ENCODE measurements around the gene ABCA9. TPM values are rescaled to one million over a fixed set of nuclear protein-coding genes. Genes with fewer than 3 reads are reported as not detected.
"Not testable (repeated sequence)": the region's sequence is repeated elsewhere in the genome, so short reads cannot be mapped to it uniquely, and the experiment has no call there.

ABCA9 gene, protein sequence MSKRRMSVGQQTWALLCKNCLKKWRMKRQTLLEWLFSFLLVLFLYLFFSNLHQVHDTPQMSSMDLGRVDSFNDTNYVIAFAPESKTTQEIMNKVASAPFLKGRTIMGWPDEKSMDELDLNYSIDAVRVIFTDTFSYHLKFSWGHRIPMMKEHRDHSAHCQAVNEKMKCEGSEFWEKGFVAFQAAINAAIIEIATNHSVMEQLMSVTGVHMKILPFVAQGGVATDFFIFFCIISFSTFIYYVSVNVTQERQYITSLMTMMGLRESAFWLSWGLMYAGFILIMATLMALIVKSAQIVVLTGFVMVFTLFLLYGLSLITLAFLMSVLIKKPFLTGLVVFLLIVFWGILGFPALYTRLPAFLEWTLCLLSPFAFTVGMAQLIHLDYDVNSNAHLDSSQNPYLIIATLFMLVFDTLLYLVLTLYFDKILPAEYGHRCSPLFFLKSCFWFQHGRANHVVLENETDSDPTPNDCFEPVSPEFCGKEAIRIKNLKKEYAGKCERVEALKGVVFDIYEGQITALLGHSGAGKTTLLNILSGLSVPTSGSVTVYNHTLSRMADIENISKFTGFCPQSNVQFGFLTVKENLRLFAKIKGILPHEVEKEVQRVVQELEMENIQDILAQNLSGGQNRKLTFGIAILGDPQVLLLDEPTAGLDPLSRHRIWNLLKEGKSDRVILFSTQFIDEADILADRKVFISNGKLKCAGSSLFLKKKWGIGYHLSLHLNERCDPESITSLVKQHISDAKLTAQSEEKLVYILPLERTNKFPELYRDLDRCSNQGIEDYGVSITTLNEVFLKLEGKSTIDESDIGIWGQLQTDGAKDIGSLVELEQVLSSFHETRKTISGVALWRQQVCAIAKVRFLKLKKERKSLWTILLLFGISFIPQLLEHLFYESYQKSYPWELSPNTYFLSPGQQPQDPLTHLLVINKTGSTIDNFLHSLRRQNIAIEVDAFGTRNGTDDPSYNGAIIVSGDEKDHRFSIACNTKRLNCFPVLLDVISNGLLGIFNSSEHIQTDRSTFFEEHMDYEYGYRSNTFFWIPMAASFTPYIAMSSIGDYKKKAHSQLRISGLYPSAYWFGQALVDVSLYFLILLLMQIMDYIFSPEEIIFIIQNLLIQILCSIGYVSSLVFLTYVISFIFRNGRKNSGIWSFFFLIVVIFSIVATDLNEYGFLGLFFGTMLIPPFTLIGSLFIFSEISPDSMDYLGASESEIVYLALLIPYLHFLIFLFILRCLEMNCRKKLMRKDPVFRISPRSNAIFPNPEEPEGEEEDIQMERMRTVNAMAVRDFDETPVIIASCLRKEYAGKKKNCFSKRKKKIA (N-terminal part only)
- total RNA-seq = 0.68 TPM in 1 of 2 replicates, not detected in the other
- polyA plus RNA-seq (2012) = not detected

- peak; percentile 42 for DNase-seq (ENCODE audit: low read depth)
Observed at GRCh38 chr17:69060822-69061221, at the start of gene ABCA9. Gene ABCA9 (minus strand): TSS chr17:69060927. CDS start chr17:69051126, 9,801 bp downstream.

DNA sequence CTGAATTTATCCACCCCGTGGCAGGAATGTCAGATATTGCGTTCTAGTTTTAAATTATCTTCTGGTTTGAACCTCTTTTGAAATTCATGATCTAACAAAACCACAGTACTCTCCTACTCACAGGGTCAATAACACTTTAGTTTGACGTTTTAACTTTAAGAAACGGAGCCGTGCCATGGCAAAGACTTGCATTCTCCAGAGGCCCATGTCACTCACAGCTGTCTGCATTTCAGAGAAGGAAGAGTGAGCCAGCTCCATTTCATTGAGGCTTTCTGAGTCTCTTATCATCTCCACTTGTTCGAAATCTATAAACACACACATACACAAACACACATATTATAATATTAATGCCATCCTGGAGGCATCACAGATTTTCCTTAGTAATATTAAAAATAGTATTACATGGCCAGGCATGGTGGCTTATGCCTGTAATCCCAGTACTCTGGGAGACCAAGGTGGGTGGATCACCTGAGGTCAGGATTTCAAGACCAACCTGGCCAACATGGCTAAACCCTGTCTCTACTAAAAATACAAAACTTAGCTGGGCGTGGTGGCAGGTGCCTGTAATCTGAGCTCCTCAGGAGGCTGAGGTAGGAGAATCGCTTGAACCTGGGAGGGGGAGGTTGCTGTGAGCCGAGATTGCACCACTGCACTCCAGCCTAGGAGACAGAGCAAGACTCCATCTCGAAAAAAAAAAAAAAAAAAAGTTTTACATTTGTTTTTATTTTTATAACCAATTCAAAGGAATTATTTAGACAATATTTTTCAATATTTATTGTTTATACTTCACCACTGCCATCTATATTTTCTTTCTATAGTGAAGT is 45.4 kb upstream of the ABCA9 start:
- DNase-seq (ENCODE audit: low read depth) = peak; percentile 21

GRCh38 chr17:69103557-69104233 is 43.0 kb upstream of the ABCA9 start:
- DNase-seq (ENCODE audit: low read depth) = no peak

GRCh38 chr17:69098625-69099024 is 37.9 kb upstream of the ABCA9 start:
- no peak for DNase-seq (ENCODE audit: low read depth)

GRCh38 chr17:69096541-69096940 is 35.8 kb upstream of the ABCA9 start:
- no peak for DNase-seq (ENCODE audit: low read depth)

- DNase-seq (ENCODE audit: low read depth) = no peak
Observed at GRCh38 chr17:69093995-69094394, 33.3 kb upstream of the ABCA9 start.

DNA sequence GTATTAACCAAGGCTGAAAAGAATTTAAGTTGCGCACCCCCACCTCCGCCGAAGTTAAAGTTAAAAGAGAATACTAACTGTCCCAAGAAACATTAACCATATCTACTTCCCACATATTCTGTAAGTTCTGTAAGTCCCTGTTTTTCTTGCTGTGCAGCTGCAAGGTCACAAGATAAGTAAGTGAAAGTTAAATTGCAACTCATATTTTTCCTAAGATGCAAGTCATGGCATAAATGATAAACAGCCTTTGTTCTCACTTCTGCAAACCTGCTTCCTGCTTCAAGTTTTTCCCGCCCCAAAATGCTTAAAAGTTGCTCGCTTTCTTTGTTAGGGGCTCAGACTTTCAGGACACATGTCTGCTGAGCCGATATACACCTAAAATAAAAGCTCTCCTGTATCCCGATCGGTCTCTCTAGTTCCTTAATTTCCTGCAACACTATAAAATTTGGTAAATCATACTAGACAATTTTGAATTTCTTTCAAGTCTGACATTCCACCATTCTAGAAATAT is 32.6 kb upstream of the ABCA9 start:
- no peak for DNase-seq (ENCODE audit: low read depth)

DNA sequence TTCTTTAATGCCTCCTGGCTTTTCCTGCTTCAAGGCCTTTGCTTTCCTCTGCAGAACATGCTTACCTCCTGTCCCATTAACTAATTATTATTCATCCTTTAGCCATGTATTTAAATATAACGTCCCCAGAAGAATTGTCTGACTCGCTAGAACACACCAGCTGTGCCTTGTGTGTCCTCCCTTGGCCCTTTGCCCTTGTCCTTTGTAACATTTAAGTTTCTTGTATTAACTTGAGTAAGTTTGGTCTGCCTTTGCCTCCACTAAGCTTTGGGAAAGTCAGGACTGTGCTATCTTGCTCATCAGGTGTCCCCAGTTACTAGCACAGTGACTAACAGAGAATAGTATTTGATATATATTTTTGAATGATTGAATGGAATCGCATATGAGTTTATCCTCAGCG is 29.6 kb upstream of the ABCA9 start:
- DNase-seq (ENCODE audit: low read depth) = peak; percentile 1

GRCh38 chr17:69088643-69089200 is 28.0 kb upstream of the ABCA9 start:
- no peak for DNase-seq (ENCODE audit: low read depth)

GRCh38 chr17:69086641-69087040 is 25.9 kb upstream of the ABCA9 start:
- DNase-seq (ENCODE audit: low read depth) = no peak

DNA sequence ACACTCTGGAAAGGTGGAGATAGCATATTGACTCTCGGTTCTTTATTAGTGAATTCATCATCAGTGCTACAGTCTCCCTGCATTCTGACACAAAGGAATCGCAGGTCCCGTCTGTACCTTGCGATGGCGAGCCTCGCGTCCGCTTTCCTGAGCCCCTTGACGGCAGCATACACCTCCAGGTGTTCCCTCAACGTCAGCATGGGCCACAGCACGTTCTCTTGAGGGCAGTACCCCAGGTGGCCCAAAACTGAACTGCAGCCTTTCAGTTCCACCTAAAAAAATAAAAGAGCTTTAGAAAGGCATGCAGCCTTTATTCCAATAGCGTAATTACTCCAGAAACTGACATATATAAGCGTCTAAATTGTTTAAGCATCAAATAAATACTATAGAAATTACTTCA is 24.2 kb upstream of the ABCA9 start:
- DNase-seq (ENCODE audit: low read depth) = no peak

DNA sequence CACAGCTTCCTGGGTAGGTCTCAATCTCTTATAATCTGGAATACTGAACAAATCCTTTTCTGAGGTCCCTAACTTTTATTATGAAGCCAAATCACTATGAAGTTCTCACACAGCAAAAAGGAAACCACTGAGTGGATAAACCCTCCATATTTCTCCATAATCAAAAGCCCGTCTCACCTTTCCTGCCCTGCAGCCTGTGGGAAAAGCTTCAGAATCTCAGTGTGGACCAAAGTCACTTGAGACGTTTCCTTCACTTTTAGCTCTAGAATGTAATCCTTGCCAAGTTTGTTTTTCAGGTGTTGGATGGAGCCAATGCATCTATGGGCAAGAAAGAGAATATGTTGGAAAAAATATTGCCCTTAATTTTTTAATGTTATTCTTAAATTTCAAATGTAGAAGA is 22.0 kb upstream of the ABCA9 start:
- DNase-seq (ENCODE audit: low read depth) = no peak

- DNase-seq (ENCODE audit: low read depth) = no peak
Observed at GRCh38 chr17:69078864-69079263, 18.1 kb upstream of the ABCA9 start.

GRCh38 chr17:69075823-69076222 is 15.1 kb upstream of the ABCA9 start:
- DNase-seq (ENCODE audit: low read depth) = no peak

DNA sequence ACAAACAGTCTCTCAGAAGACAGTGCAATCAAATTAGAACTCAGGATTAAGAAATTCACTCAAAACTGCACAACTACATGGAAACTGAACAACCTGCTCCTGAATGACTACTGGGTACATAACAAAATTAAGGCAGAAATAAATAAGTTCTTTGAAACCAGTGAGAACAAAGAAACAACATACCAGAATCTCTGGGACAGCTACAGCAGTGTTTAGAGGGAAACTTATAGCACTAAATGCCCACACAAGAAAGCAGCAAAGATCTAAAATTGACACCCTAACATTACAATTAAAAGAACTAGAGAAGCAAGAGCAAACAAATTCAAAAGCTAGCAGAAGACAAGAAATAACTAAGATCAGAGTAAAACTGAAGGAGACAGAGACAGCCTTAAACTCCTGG is 12.7 kb upstream of the ABCA9 start:
- not testable (repeated sequence) for DNase-seq (ENCODE audit: low read depth)

GRCh38 chr17:69072803-69073256 is 12.1 kb upstream of the ABCA9 start:
- not testable (repeated sequence) for DNase-seq (ENCODE audit: low read depth)

- not testable (repeated sequence) for DNase-seq (ENCODE audit: low read depth)
Observed at GRCh38 chr17:69071233-69071586, 10.5 kb upstream of the ABCA9 start.

DNA sequence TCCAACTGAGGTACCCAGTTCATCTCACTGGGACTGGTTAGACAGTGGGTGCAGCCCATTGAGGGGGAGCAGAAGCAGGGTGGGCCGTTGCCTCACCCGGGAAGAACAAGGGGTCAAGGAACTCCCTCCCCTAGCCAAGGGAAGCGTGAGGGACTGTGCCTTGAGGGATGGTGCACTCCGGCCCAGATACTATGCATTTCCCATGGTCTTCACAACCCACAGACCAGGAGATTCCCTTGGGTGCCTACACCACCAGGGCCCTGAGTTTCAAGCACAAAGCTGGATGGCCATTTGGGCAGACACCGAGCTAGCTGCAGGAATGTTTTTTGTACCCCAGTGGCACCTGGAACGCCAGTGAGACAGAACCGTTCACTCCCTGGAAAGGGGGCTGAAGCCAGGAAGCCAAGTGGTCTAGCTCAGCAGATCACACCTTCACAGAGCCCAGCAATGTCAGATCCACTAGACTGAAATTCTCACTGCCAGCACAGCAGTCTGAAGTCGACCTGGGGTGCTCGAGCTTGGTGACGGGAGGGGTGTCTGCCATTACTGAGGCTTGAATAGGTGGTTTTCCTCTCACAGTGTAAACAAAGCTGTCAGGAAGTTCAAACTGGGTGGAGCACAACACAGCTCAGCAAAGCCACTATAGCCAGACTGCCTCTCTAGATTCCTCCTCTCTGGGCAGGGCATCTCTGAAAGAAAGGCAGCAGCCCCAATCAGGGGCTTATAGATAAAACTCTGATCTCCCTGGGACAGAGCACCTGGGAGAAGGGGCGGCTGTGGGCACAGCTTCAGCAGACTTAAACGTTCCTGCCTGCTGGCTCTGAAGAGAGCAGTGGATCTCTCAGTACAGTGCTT is 9.9 kb upstream of the ABCA9 start:
- not testable (repeated sequence) for DNase-seq (ENCODE audit: low read depth)

Measured in myocyte (in vitro differentiated cells).